HepG2 (cell line): Measurements from ENCODE around the gene ASGR1. TPM values are rescaled to one million over a fixed set of nuclear protein-coding genes. Genes with fewer than 3 reads are reported as not detected.

ENCODE experiments used
- ARID2 ChIP-seq: sonication (generic); formaldehyde crosslinking; IDR thresholded peaks from 2 replicates; pipeline ENCODE4 v1.8.1; 2022; ENCODE audit warnings: mild to moderate bottlenecking, missing genetic modification reagents, borderline replicate concordance
- CREB3 ChIP-seq: sonication (generic); formaldehyde crosslinking; IDR thresholded peaks from 2 replicates; pipeline ENCODE4 v1.5.0; 2020; ENCODE audit warnings: missing genetic modification reagents
- FOXP1 ChIP-seq, 2 experiments: fragments of 450-650 bp in 1 of 2; IDR thresholded peaks; 2 replicates each; pipeline ENCODE4 v1.6.1; 2017 to 2018; ENCODE audit warnings: antibody characterized with exemption in 1 of 2
- GATAD1 ChIP-seq: IDR thresholded peaks from 2 replicates; pipeline ENCODE4 v1.6.1; 2016; ENCODE audit warnings: missing genetic modification reagents, missing compliant biosample characterization
- IKZF5 ChIP-seq: IDR thresholded peaks from 2 replicates; pipeline ENCODE4 v1.6.1; 2018; ENCODE audit warnings: missing genetic modification reagents, mild to moderate bottlenecking, missing compliant biosample characterization
- IRF9 ChIP-seq: sonication (generic); formaldehyde crosslinking; IDR thresholded peaks from 2 replicates; pipeline ENCODE4 v1.8.0; 2022; ENCODE audit warnings: missing genetic modification reagents, mild to moderate bottlenecking, borderline replicate concordance
- KAT7 ChIP-seq: IDR thresholded peaks from 2 replicates; pipeline ENCODE4 v1.6.1; 2018; ENCODE audit warnings: borderline replicate concordance, missing compliant biosample characterization
- MAX ChIP-seq: IDR thresholded peaks from 2 replicates; pipeline ENCODE4 v1.6.1; 2012; ENCODE audit warnings: inconsistent platforms
- NCOA1 ChIP-seq: sonication (generic); formaldehyde crosslinking; IDR thresholded peaks from 2 replicates; pipeline ENCODE4 v1.9.0; 2021; ENCODE audit warnings: missing genetic modification reagents
- POGK ChIP-seq: sonication (generic); formaldehyde crosslinking; conservative IDR thresholded peaks from 2 replicates; pipeline ENCODE4 v1.8.0; 2022; ENCODE audit warnings: mild to moderate bottlenecking, moderate library complexity, missing genetic modification reagents
- POLR2AphosphoS5 ChIP-seq: IDR thresholded peaks from 2 replicates; pipeline ENCODE4 v1.6.1; 2012; ENCODE audit warnings: low read depth, low read length
- RBM39 ChIP-seq: fragments of 200-400 bp; formaldehyde crosslinking; IDR thresholded peaks from one replicate; pipeline ENCODE4 v1.6.1; 2018; ENCODE audit warnings: antibody characterized with exemption, mild to moderate bottlenecking, low read depth, low read length; ENCODE audit not compliant: poor library complexity, severe bottlenecking
- SALL1 ChIP-seq: sonication (generic); formaldehyde crosslinking; IDR thresholded peaks from 2 replicates; pipeline ENCODE4 v1.8.0; 2022; ENCODE audit warnings: mild to moderate bottlenecking, missing genetic modification reagents
- SMARCC2 ChIP-seq: fragments of 450-650 bp; IDR thresholded peaks from 2 replicates; pipeline ENCODE4 v1.6.1; 2017; ENCODE audit warnings: antibody characterized with exemption, mild to moderate bottlenecking
- SOX5 ChIP-seq: IDR thresholded peaks from 2 replicates; pipeline ENCODE4 v1.6.1; 2016; ENCODE audit warnings: borderline replicate concordance
- THYN1 ChIP-seq: sonication (generic); formaldehyde crosslinking; IDR thresholded peaks from 2 replicates; pipeline ENCODE4 v1.8.1; 2023; ENCODE audit warnings: low read depth, mild to moderate bottlenecking, moderate library complexity, missing genetic modification reagents, borderline replicate concordance
- YEATS4 ChIP-seq: sonication (generic); formaldehyde crosslinking; IDR thresholded peaks from 2 replicates; pipeline ENCODE4 v1.4.0; 2020; ENCODE audit warnings: missing genetic modification reagents, borderline replicate concordance
- ZMYM4 ChIP-seq: sonication (generic); formaldehyde crosslinking; IDR thresholded peaks from 2 replicates; pipeline ENCODE4 v1.8.1; 2023; ENCODE audit warnings: mild to moderate bottlenecking, missing genetic modification reagents
- ZNF207 ChIP-seq: fragments of 450-650 bp; IDR thresholded peaks from 2 replicates; pipeline ENCODE4 v1.6.1; 2016; ENCODE audit warnings: antibody characterized with exemption, borderline replicate concordance
- ZNF225 ChIP-seq: sonication (generic); formaldehyde crosslinking; IDR thresholded peaks from 2 replicates; pipeline ENCODE4 v1.4.0; 2020; ENCODE audit warnings: mild to moderate bottlenecking, missing genetic modification reagents
- ZNF24 ChIP-seq: fragments of 450-650 bp; IDR thresholded peaks from 2 replicates; pipeline ENCODE4 v1.6.1; 2017; ENCODE audit warnings: antibody characterized with exemption, mild to moderate bottlenecking
- ZNF329 ChIP-seq: sonication (generic); formaldehyde crosslinking; IDR thresholded peaks from 2 replicates; pipeline ENCODE4 v1.9.0; 2021; ENCODE audit warnings: low read depth, mild to moderate bottlenecking, missing genetic modification reagents
- ZNF530 ChIP-seq: sonication (generic); formaldehyde crosslinking; IDR thresholded peaks from 2 replicates; pipeline ENCODE4 v1.5.0; 2020; ENCODE audit warnings: low read depth, mild to moderate bottlenecking, missing genetic modification reagents
- ZNF546 ChIP-seq: sonication (generic); formaldehyde crosslinking; conservative IDR thresholded peaks from 2 replicates; pipeline ENCODE4 v1.8.1; 2023; ENCODE audit warnings: mild to moderate bottlenecking, missing genetic modification reagents
- ZNF577 ChIP-seq: sonication (generic); formaldehyde crosslinking; IDR thresholded peaks from 2 replicates; pipeline ENCODE4 v1.4.0; 2020; ENCODE audit warnings: mild to moderate bottlenecking, low read depth, missing genetic modification reagents, borderline replicate concordance
- ZNF737 ChIP-seq: sonication (generic); formaldehyde crosslinking; IDR thresholded peaks from 2 replicates; pipeline ENCODE4 v1.5.0; 2020; ENCODE audit warnings: missing genetic modification reagents, mild to moderate bottlenecking, borderline replicate concordance
- ZNF768 ChIP-seq: sonication (generic); formaldehyde crosslinking; IDR thresholded peaks from 2 replicates; pipeline ENCODE4 v1.4.0; 2020; ENCODE audit warnings: missing genetic modification reagents
- ZNF850 ChIP-seq: sonication (generic); formaldehyde crosslinking; conservative IDR thresholded peaks from 2 replicates; pipeline ENCODE4 v1.9.0; 2021; ENCODE audit warnings: mild to moderate bottlenecking, missing genetic modification reagents
- polyA plus RNA-seq, 8 experiments: library from polyadenylated mRNA; depleted of rRNA in 3 of 8; stranded (reverse) in 7 of 8; unstranded in 1 of 8; fragments of >200 nt; fragmentation: Illumina TruSeq in 4 of 8; extraction: Trizol in 4 of 8; gene quantifications; 2 replicates each; pipeline versions ENCODE4 v1.2.1 to v1.2.3, GENCODE V29; 2011 to 2016; ENCODE audit warnings: low read depth in 4 of 8, missing spikeins in 1 of 8, mixed read lengths in 1 of 8; ENCODE audit not compliant: insufficient read depth in 1 of 8
- total RNA-seq, 5 experiments: library from RNA; depleted of rRNA; stranded (reverse); fragments of >200 nt; fragmentation: Illumina TruSeq; extraction: Trizol; gene quantifications; 2 replicates each; pipeline ENCODE4 v1.2.3, GENCODE V29; 2016; ENCODE audit warnings: low read depth in 1 of 5

ASGR1 gene
- total and polyA plus RNA-seq, 2 of the 13 experiments (the other 11 are each of a cell fraction or from before 2014, with no cell fraction given), result 353 to 796 TPM

- TF ChIP-seq GATAD1 (CRISPR knock-in tag) (no peak), SALL1 (CRISPR knock-in tag) (peak; percentile 50; the same call in 1 of the 2 replicates), ZNF24 (no peak), ZNF530 (CRISPR knock-in tag) (no peak), ARID2 (CRISPR knock-in tag) (no peak), ZNF737 (CRISPR knock-in tag) (no peak), NCOA1 (CRISPR knock-in tag) (no peak), MAX (peak; percentile 74), FOXP1 (IDR thresholded peaks at IDR 0.05) (no peak), FOXP1 (CRISPR knock-in tag; IDR thresholded peaks at IDR 0.05) (no peak), ZNF329 (CRISPR knock-in tag) (no peak), YEATS4 (peak; percentile 24; the same call in 1 of the 2 replicates), POLR2AphosphoS5 (peak; percentile 45), ZNF207 (no peak), ZNF225 (CRISPR knock-in tag) (no peak), POGK (CRISPR knock-in tag) (no peak), ZNF768 (CRISPR knock-in tag) (no peak), SMARCC2 (no peak), ZMYM4 (CRISPR knock-in tag) (no peak), IKZF5 (peak; percentile 59; the same call in 1 of the 2 replicates), ZNF850 (no peak), ZNF546 (CRISPR knock-in tag) (no peak), THYN1 (CRISPR knock-in tag) (no peak), IRF9 (no peak), KAT7 (CRISPR knock-in tag) (peak; percentile 35; the same call in 1 of the 2 replicates), CREB3 (CRISPR knock-in tag) (no peak), ZNF577 (CRISPR knock-in tag) (no peak), RBM39 (no peak), SOX5 (peak; percentile 53; the same call in 1 of the 2 replicates)
Observed at GRCh38 chr17:7184091-7184488, 4.9 kb upstream of the ASGR1 start (continued).
